ENCODE measurements around the gene PDCD5. TPM values are rescaled to one million over a fixed set of nuclear protein-coding genes. Genes with fewer than 3 reads are reported as not detected.

PDCD5 gene
- total and polyA plus RNA-seq, 4 experiments from 2014 or later, result 61.1 to 195 (median 120) TPM

DNA sequence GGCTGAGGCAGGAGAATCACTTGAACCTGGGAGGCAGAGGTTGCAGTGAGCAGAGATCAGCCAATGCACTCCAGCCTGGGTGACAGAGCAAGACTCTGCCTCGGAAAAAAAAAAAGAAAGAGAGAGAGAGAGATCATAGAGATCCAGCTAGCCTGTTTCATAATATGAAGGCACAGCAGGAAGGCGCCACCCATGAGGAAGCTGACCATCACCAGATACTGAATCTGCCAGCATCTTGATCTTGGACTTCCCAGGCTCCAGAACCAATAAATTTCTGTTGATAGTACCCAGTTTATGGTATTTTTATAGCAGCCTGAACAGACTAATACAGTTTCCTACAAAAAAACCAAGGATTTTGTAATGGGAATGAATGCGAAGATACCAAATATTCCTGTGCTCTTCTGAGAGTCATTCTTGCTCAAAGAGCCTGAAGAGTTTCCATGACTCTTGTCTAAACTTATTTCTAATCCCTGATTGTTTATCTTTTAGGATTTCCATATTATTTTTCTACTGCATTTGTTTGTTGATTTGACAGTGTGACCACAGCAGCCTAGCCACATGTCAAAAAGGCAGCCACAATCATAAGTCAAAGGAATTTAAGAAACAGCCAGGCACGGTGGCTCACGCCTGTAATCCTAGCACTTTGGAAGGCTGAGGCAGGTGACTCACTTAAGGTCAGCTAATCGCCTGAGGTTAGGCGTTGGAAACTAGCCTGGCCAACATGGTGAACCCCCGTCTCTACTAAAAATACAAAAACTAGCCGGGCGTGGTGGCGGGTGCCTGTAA is 37.7 kb upstream of the PDCD5 start:
- no peak for DNase-seq
- no peaks in the 10 kb centered on the region for H3K4me1 ChIP-seq (ENCODE audit: insufficient read depth, low read length)
- no peak overlapping the region for H3K27ac ChIP-seq (ENCODE audit: low read depth, low read length)
- POLR2A ChIA-PET (ENCODE audit: partially characterized antibody), result no interaction called here
- no peaks in the 10 kb centered on the region for H3K9me3 ChIP-seq (ENCODE audit: control insufficient read depth in 1 of 2, low read length in 2 of 2)
- H3K27me3 Mint-ChIP-seq, result peaks cover 4 to 5% of the 10 kb centered on the region in 2 donors
- no peak overlapping the region for H3K4me3 Mint-ChIP-seq
- no peaks in the 10 kb centered on the region for H3K36me3 Mint-ChIP-seq
- H3K27ac Mint-ChIP-seq, result peak overlapping the region in 1 of 7 donors; percentile 36
- no peaks in the 10 kb centered on the region for H3K27me3 ChIP-seq (ENCODE audit: insufficient read depth, low read length)
- H3K36me3 ChIP-seq (ENCODE audit: insufficient read depth, low read length), result no peaks in the 10 kb centered on the region
- peaks cover 0 to 5% (median under 1%) of the 10 kb centered on the region in 8 donors for H3K9me3 Mint-ChIP-seq
- intact Hi-C loops (cut with micrococcal nuclease), result no loop called here
- no peaks in the 10 kb centered on the region for H3K4me1 Mint-ChIP-seq
- CTCF ChIA-PET (ENCODE audit: partially characterized antibody), result no interaction called here
- no peak overlapping the region for H3K4me3 ChIP-seq (ENCODE audit: low read length in 2 of 2)

DNA sequence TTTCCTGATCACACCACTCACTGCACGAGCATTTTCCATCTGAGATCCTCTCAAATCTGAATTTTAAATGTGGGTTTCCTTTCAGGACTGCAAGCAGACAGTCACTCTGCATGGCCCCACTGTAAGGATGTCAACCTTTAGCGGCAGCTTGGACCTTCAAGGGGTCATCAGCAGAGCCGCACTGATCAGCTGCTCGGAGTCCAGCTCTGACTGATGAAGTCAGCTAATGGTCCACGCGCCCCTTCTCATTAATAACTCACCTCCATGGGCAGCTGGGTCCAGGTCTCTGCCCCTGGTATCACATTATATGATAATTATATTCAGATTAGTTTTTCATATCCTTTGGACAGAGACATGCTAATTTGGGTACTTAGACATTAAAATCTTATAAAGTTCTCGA is 36.1 kb upstream of the PDCD5 start:
- no peak overlapping the region for H3K27ac ChIP-seq (ENCODE audit: low read depth, low read length)
- H3K36me3 ChIP-seq (ENCODE audit: insufficient read depth, low read length), result no peaks in the 10 kb centered on the region
- ChIA-PET CTCF (ENCODE audit: partially characterized antibody) (no interaction called here), POLR2A (ENCODE audit: partially characterized antibody) (no interaction called here)
- no peaks in the 10 kb centered on the region for H3K9me3 ChIP-seq (ENCODE audit: control insufficient read depth in 1 of 2, low read length in 2 of 2)
- Mint-ChIP-seq H3K27me3 (peaks cover 4 to 5% of the 10 kb centered on the region in 2 donors), H3K9me3 (peaks cover 0 to 1% (median 0%) of the 10 kb centered on the region in 8 donors), H3K4me1 (no peaks in the 10 kb centered on the region), H3K4me3 (no peak overlapping the region), H3K27ac (no peak overlapping the region), H3K36me3 (no peaks in the 10 kb centered on the region)
- no peaks in the 10 kb centered on the region for H3K27me3 ChIP-seq (ENCODE audit: insufficient read depth, low read length)
- H3K4me3 ChIP-seq (ENCODE audit: low read length in 2 of 2), result no peak overlapping the region
- DNase-seq, result no peak
- no peaks in the 10 kb centered on the region for H3K4me1 ChIP-seq (ENCODE audit: insufficient read depth, low read length)
- intact Hi-C loops (cut with micrococcal nuclease), result no loop called here

DNA sequence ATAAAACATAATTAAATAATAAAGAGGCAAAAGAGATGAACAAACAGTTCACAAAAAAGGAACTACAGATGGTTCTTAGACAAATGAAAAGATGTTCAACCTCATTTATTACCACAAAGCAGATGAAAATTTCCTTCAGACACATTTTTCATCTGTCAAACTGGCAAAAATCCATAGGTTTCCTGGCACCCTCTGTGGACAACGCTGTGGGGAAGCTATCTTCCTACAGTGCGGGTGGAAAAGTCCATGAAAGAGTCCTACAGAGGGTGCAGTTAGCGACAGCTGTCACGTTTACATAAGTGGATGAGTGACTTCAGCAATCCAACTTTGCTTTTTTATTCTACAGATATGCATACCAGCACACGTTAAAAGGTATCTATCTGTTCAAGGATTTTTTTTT is 30.3 kb upstream of the PDCD5 start:
- no peak for DNase-seq
- Mint-ChIP-seq H3K9me3 (peaks cover 0 to 1% (median 0%) of the 10 kb centered on the region in 8 donors), H3K4me3 (no peak overlapping the region), H3K27ac (no peak overlapping the region), H3K36me3 (no peaks in the 10 kb centered on the region), H3K27me3 (peaks cover 0 to 2% of the 10 kb centered on the region in 2 donors), H3K4me1 (no peaks in the 10 kb centered on the region)
- Histone ChIP-seq H3K36me3 (ENCODE audit: insufficient read depth, low read length) (no peaks in the 10 kb centered on the region), H3K27me3 (ENCODE audit: insufficient read depth, low read length) (no peaks in the 10 kb centered on the region), H3K4me3 (ENCODE audit: low read length in 2 of 2) (no peak overlapping the region), H3K27ac (ENCODE audit: low read depth, low read length) (no peak overlapping the region), H3K4me1 (ENCODE audit: insufficient read depth, low read length) (no peaks in the 10 kb centered on the region), H3K9me3 (ENCODE audit: control insufficient read depth in 1 of 2, low read length in 2 of 2) (no peaks in the 10 kb centered on the region)
- intact Hi-C loops (cut with micrococcal nuclease), result no loop called here
- CTCF ChIA-PET (ENCODE audit: partially characterized antibody), result no interaction called here
- POLR2A ChIA-PET (ENCODE audit: partially characterized antibody), result no interaction called here

DNA sequence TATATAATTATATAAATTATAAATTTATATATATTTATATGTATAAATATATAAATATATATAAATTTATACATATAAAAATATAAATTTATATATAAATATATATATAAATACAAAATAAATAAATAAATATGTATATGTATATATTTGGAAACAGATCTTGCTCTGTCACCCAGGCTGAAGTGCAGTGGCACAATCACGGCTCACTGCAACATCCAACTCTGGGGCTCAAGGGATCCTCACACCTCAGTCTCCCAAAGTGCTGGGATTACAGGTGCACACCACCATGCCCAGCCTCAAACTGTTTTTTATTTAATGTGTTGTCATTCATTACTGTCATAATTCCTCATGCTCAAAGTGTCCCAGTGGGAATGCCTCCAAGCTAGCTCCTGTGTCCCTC is 25.2 kb upstream of the PDCD5 start:
- H3K27ac Mint-ChIP-seq, result no peak overlapping the region
- H3K27ac ChIP-seq (ENCODE audit: low read depth, low read length), result no peak overlapping the region
- intact Hi-C loops (cut with micrococcal nuclease), result no loop called here
- no peaks in the 10 kb centered on the region for H3K4me1 Mint-ChIP-seq
- H3K36me3 ChIP-seq (ENCODE audit: insufficient read depth, low read length), result no peaks in the 10 kb centered on the region
- H3K27me3 ChIP-seq (ENCODE audit: insufficient read depth, low read length), result no peaks in the 10 kb centered on the region
- H3K4me3 ChIP-seq (ENCODE audit: low read length in 2 of 2), result no peak overlapping the region
- CTCF ChIA-PET (ENCODE audit: partially characterized antibody), result no interaction called here
- DNase-seq, result no peak
- no peak overlapping the region for H3K4me3 Mint-ChIP-seq
- H3K4me1 ChIP-seq (ENCODE audit: insufficient read depth, low read length), result no peaks in the 10 kb centered on the region
- peaks cover 0 to 1% (median 0%) of the 10 kb centered on the region in 8 donors for H3K9me3 Mint-ChIP-seq
- no peaks in the 10 kb centered on the region for H3K36me3 Mint-ChIP-seq
- no peaks in the 10 kb centered on the region for H3K9me3 ChIP-seq (ENCODE audit: control insufficient read depth in 1 of 2, low read length in 2 of 2)
- H3K27me3 Mint-ChIP-seq, result peaks cover 4% of the 10 kb centered on the region in 2 donors
- POLR2A ChIA-PET (ENCODE audit: partially characterized antibody), result no interaction called here

DNA sequence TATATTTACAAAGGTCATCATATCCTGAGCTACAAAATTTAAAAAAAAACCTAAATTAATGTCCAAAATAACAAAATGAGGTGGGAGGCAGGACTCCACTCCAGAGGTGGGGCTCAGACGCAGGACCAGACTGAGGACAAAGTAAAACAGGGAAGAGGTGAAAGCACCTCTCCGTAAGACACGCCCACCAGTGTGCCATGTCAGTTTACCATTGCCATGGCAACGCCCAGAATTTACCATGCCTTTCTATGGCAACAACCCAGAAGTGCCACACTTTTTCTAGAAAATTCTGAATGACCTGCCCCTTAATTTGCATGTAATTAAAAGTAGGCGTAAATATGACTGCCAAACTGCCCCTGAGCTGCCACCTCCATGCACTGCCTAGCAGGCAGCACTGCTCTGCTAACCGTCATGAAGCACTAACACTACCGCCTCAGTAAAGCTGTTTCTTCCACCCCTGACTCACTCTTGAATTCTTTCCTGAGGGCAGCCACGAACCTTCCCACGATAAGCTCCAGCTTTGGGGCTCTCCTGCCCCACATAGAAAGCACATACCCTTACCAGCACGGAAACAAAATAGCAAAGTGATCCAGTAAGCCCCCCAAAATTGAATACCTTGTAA is 22.3 kb upstream of the PDCD5 start:
- Mint-ChIP-seq H3K9me3 (peaks cover 0 to 1% (median 0%) of the 10 kb centered on the region in 8 donors), H3K27ac (no peak overlapping the region), H3K36me3 (no peaks in the 10 kb centered on the region), H3K27me3 (peaks cover 4 to 6% of the 10 kb centered on the region in 2 donors), H3K4me1 (no peaks in the 10 kb centered on the region), H3K4me3 (no peak overlapping the region)
- POLR2A ChIA-PET (ENCODE audit: partially characterized antibody), result no interaction called here
- no peak for DNase-seq
- no peak overlapping the region for H3K27ac ChIP-seq (ENCODE audit: low read depth, low read length)
- H3K4me1 ChIP-seq (ENCODE audit: insufficient read depth, low read length), result no peaks in the 10 kb centered on the region
- CTCF ChIA-PET (ENCODE audit: partially characterized antibody), result no interaction called here
- H3K4me3 ChIP-seq (ENCODE audit: low read length in 2 of 2), result no peak overlapping the region
- no peaks in the 10 kb centered on the region for H3K9me3 ChIP-seq (ENCODE audit: control insufficient read depth in 1 of 2, low read length in 2 of 2)
- H3K27me3 ChIP-seq (ENCODE audit: insufficient read depth, low read length), result no peaks in the 10 kb centered on the region
- H3K36me3 ChIP-seq (ENCODE audit: insufficient read depth, low read length), result no peaks in the 10 kb centered on the region
- intact Hi-C loops (cut with micrococcal nuclease), result no loop called here

DNA sequence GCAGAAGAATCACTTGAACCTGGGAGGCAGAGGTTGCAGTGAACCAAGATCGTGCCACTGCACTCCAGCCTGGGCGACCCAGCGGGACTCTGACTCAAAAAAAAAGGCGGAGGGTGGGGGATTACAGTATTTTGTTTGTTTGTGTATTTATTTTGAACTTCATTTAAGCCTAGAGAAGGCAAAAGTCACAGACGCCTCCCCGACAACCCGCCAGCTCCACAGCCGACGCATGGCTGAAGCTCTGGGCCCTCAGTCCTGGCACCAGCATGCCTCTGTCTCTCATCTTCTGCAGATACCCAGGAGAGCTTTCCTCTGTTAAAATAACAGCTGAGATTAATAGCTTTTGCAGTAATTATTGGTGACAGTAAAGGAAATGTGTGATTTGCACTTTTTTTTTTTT is 17.2 kb upstream of the PDCD5 start:
- peaks cover 0 to 1% (median 0%) of the 10 kb centered on the region in 8 donors for H3K9me3 Mint-ChIP-seq
- H3K27me3 Mint-ChIP-seq, result peaks cover 9 to 13% of the 10 kb centered on the region in 2 donors
- no peak overlapping the region for H3K4me3 ChIP-seq (ENCODE audit: low read length in 2 of 2)
- intact Hi-C loops (cut with micrococcal nuclease), result no loop called here
- no peak overlapping the region for H3K4me3 Mint-ChIP-seq
- H3K9me3 ChIP-seq (ENCODE audit: control insufficient read depth in 1 of 2, low read length in 2 of 2), result no peaks in the 10 kb centered on the region
- CTCF ChIA-PET (ENCODE audit: partially characterized antibody), result interaction anchor here (0.8 kb wide), 1 partner anchor 38 kb away, joined by 5 read pairs; no protein-coding TSS in a partner anchor
- no peaks in the 10 kb centered on the region for H3K36me3 ChIP-seq (ENCODE audit: insufficient read depth, low read length)
- no peaks in the 10 kb centered on the region for H3K27me3 ChIP-seq (ENCODE audit: insufficient read depth, low read length)
- no peaks in the 10 kb centered on the region for H3K4me1 ChIP-seq (ENCODE audit: insufficient read depth, low read length)
- no peak for DNase-seq
- no peak overlapping the region for H3K27ac Mint-ChIP-seq
- no peaks in the 10 kb centered on the region for H3K4me1 Mint-ChIP-seq
- no peaks in the 10 kb centered on the region for H3K36me3 Mint-ChIP-seq
- POLR2A ChIA-PET (ENCODE audit: partially characterized antibody), result no interaction called here
- no peak overlapping the region for H3K27ac ChIP-seq (ENCODE audit: low read depth, low read length)

DNA sequence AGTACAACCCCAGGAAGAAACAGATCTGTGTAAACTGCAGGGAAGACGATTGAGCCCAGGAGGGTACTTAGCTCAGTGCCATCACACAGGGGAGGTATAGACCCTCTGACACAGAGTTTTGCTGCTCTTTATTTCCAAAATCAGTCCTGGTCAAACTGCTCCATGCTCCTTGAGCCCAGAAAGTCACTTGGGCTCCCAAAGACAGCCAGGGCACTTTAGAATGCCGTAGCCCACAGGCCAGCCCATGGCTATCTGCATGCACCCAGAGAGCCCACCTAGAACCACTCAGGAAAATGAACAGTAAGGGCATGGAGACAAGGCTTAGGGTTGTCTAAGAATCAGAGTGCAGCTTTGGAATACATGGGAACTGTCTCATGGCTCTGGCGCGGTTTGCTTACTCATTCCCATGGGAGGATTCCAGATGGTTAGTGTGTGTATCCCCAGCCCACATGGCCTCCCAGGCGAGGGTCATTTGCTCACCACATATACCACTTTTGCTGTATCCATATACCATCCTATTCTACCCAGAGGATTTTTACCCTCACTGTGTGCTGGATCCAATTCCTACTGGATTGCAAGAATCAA is 14.7 kb upstream of the PDCD5 start:
- intact Hi-C loops (cut with micrococcal nuclease), result no loop called here

More for the DNA sequence above, 14.7 kb upstream of the PDCD5 start:
- H3K27ac Mint-ChIP-seq, result no peak overlapping the region
- peaks cover 0 to 7% (median 3%) of the 10 kb centered on the region in 4 donors for H3K4me1 Mint-ChIP-seq
- Histone ChIP-seq H3K4me1 (ENCODE audit: insufficient read depth, low read length) (no peaks in the 10 kb centered on the region), H3K36me3 (ENCODE audit: insufficient read depth, low read length) (no peaks in the 10 kb centered on the region), H3K9me3 (ENCODE audit: control insufficient read depth in 1 of 2, low read length in 2 of 2) (no peaks in the 10 kb centered on the region), H3K27me3 (ENCODE audit: insufficient read depth, low read length) (no peaks in the 10 kb centered on the region), H3K27ac (ENCODE audit: low read depth, low read length) (no peak overlapping the region), H3K4me3 (ENCODE audit: low read length in 2 of 2) (no peak overlapping the region)
- no peaks in the 10 kb centered on the region for H3K9me3 Mint-ChIP-seq
- H3K36me3 Mint-ChIP-seq, result no peaks in the 10 kb centered on the region
- ChIA-PET CTCF (ENCODE audit: partially characterized antibody) (interaction anchor here (0.7 kb wide), 1 partner anchor 124 kb away, joined by 4 read pairs; no protein-coding TSS in a partner anchor), POLR2A (ENCODE audit: partially characterized antibody) (interaction anchor here (1.1 kb wide), 1 partner anchor 220 kb away, joined by 3 read pairs; no protein-coding TSS in a partner anchor)
- no peak overlapping the region for H3K4me3 Mint-ChIP-seq
- DNase-seq, result no peak
- H3K27me3 Mint-ChIP-seq, result peaks cover 12 to 17% of the 10 kb centered on the region in 2 donors

Measured in CD4-positive, alpha-beta memory T cell (primary cell).